HepG2 (cell line): ENCODE results near the gene ARMC8. TPM values are rescaled to one million over a fixed set of nuclear protein-coding genes. Genes with fewer than 3 reads are reported as not detected.
A peak's percentile ranks its signal among the peaks of the same experiment; 100 is the strongest.

ENCODE experiments used
- ERF ChIP-seq: IDR thresholded peaks from 2 replicates; pipeline ENCODE4 v1.6.1; 2018; ENCODE audit warnings: missing biosample characterization, missing genetic modification reagents
- GZF1 ChIP-seq: sonication (generic); formaldehyde crosslinking; IDR thresholded peaks from 2 replicates; pipeline ENCODE4 v1.5.1; 2020; ENCODE audit warnings: mild to moderate bottlenecking, missing genetic modification reagents
- HMGA1 ChIP-seq: sonication (generic); formaldehyde crosslinking; conservative IDR thresholded peaks from 2 replicates; pipeline ENCODE4 v1.4.0; 2020; ENCODE audit warnings: missing genetic modification reagents
- NAIF1 ChIP-seq: sonication (generic); formaldehyde crosslinking; IDR thresholded peaks from 2 replicates; pipeline ENCODE4 v1.5.0; 2020; ENCODE audit warnings: mild to moderate bottlenecking, missing genetic modification reagents, borderline replicate concordance
- NFKB2 ChIP-seq: sonication (generic); formaldehyde crosslinking; IDR thresholded peaks from 2 replicates; pipeline ENCODE4 v1.4.0; 2020; ENCODE audit warnings: missing genetic modification reagents, borderline replicate concordance
- NKX3-1 ChIP-seq: sonication (generic); formaldehyde crosslinking; IDR thresholded peaks from 2 replicates; pipeline ENCODE4 v1.5.0; 2020; ENCODE audit warnings: missing genetic modification reagents
- RCOR2 ChIP-seq: IDR thresholded peaks from 2 replicates; pipeline ENCODE4 v1.6.1; 2016; ENCODE audit warnings: missing biosample characterization, missing genetic modification reagents
- SALL1 ChIP-seq: sonication (generic); formaldehyde crosslinking; IDR thresholded peaks from 2 replicates; pipeline ENCODE4 v1.8.0; 2022; ENCODE audit warnings: mild to moderate bottlenecking, missing genetic modification reagents
- ZBTB7B ChIP-seq: sonication (generic); formaldehyde crosslinking; IDR thresholded peaks from 2 replicates; pipeline ENCODE4 v1.4.0; 2020; ENCODE audit warnings: missing genetic modification reagents
- ZFP36L2 ChIP-seq: sonication (generic); formaldehyde crosslinking; IDR thresholded peaks from 2 replicates; pipeline ENCODE4 v1.4.0; 2020; ENCODE audit warnings: missing genetic modification reagents
- ZNF33A ChIP-seq: sonication (generic); formaldehyde crosslinking; IDR thresholded peaks from 2 replicates; pipeline ENCODE4 v1.5.1; 2020; ENCODE audit warnings: missing genetic modification reagents, mild to moderate bottlenecking, moderate library complexity, borderline replicate concordance
- ZNF343 ChIP-seq: sonication (generic); formaldehyde crosslinking; IDR thresholded peaks from 2 replicates; pipeline ENCODE4 v1.4.0; 2020; ENCODE audit warnings: mild to moderate bottlenecking, missing genetic modification reagents
- ZNF382 ChIP-seq: sonication (generic); formaldehyde crosslinking; IDR thresholded peaks from 2 replicates; pipeline ENCODE4 v1.5.0; 2020; ENCODE audit warnings: missing genetic modification reagents, mild to moderate bottlenecking, borderline replicate concordance
- ZNF563 ChIP-seq: sonication (generic); formaldehyde crosslinking; IDR thresholded peaks from 2 replicates; pipeline ENCODE4 v1.8.0; 2022; ENCODE audit warnings: mild to moderate bottlenecking, moderate library complexity, missing genetic modification reagents
- ZNF605 ChIP-seq: sonication (generic); formaldehyde crosslinking; IDR thresholded peaks from 2 replicates; pipeline ENCODE4 v1.8.0; 2022; ENCODE audit warnings: mild to moderate bottlenecking, missing genetic modification reagents
- ZNF678 ChIP-seq: sonication (generic); formaldehyde crosslinking; IDR thresholded peaks from 2 replicates; pipeline ENCODE4 v1.4.0; 2020; ENCODE audit warnings: mild to moderate bottlenecking, missing genetic modification reagents
- ZNF766 ChIP-seq: sonication (generic); formaldehyde crosslinking; IDR thresholded peaks from 2 replicates; pipeline ENCODE4 v1.5.0; 2020; ENCODE audit warnings: missing genetic modification reagents, borderline replicate concordance
- ZNF777 ChIP-seq: sonication (generic); formaldehyde crosslinking; IDR thresholded peaks from 2 replicates; pipeline ENCODE4 v1.4.0; 2020; ENCODE audit warnings: missing genetic modification reagents
- polyA plus RNA-seq, 8 experiments: library from polyadenylated mRNA; depleted of rRNA in 3 of 8; stranded (reverse) in 7 of 8; unstranded in 1 of 8; fragments of >200 nt; fragmentation: Illumina TruSeq in 4 of 8; extraction: Trizol in 4 of 8; gene quantifications; 2 replicates each; pipeline versions ENCODE4 v1.2.1 to v1.2.3, GENCODE V29; 2011 to 2016; ENCODE audit warnings: low read depth in 4 of 8, missing spikeins in 1 of 8, mixed read lengths in 1 of 8; ENCODE audit not compliant: insufficient read depth in 1 of 8
- total RNA-seq, 5 experiments: library from RNA; depleted of rRNA; stranded (reverse); fragments of >200 nt; fragmentation: Illumina TruSeq; extraction: Trizol; gene quantifications; 2 replicates each; pipeline ENCODE4 v1.2.3, GENCODE V29; 2016; ENCODE audit warnings: low read depth in 1 of 5
- TF ChIP-seq, protein P1 (sequence below): sonication (generic); formaldehyde crosslinking; IDR thresholded peaks from 2 replicates; pipeline ENCODE4 v1.5.0; 2020; ENCODE audit warnings: missing genetic modification reagents
- TF ChIP-seq, protein P2 (sequence below): sonication (generic); formaldehyde crosslinking; IDR thresholded peaks from 2 replicates; pipeline ENCODE4 v1.4.0; 2020; ENCODE audit warnings: mild to moderate bottlenecking, missing genetic modification reagents
- TF ChIP-seq, protein P3 (sequence below): sonication (generic); formaldehyde crosslinking; IDR thresholded peaks from 2 replicates; pipeline ENCODE4 v1.8.1; 2023; ENCODE audit warnings: missing genetic modification reagents, inconsistent platforms, borderline replicate concordance
- TF ChIP-seq, protein P4 (sequence below): sonication (generic); formaldehyde crosslinking; conservative IDR thresholded peaks from 2 replicates; pipeline ENCODE4 v1.4.0; 2020; ENCODE audit warnings: missing genetic modification reagents
- TF ChIP-seq, protein P5 (sequence below): sonication (generic); formaldehyde crosslinking; IDR thresholded peaks from 2 replicates; pipeline ENCODE4 v1.4.0; 2020; ENCODE audit warnings: missing genetic modification reagents

ARMC8 gene
- total and polyA plus RNA-seq, 2 of the 13 experiments (the other 11 are each of a cell fraction or from before 2014, with no cell fraction given), result 38.9 to 55.3 TPM

DNA sequence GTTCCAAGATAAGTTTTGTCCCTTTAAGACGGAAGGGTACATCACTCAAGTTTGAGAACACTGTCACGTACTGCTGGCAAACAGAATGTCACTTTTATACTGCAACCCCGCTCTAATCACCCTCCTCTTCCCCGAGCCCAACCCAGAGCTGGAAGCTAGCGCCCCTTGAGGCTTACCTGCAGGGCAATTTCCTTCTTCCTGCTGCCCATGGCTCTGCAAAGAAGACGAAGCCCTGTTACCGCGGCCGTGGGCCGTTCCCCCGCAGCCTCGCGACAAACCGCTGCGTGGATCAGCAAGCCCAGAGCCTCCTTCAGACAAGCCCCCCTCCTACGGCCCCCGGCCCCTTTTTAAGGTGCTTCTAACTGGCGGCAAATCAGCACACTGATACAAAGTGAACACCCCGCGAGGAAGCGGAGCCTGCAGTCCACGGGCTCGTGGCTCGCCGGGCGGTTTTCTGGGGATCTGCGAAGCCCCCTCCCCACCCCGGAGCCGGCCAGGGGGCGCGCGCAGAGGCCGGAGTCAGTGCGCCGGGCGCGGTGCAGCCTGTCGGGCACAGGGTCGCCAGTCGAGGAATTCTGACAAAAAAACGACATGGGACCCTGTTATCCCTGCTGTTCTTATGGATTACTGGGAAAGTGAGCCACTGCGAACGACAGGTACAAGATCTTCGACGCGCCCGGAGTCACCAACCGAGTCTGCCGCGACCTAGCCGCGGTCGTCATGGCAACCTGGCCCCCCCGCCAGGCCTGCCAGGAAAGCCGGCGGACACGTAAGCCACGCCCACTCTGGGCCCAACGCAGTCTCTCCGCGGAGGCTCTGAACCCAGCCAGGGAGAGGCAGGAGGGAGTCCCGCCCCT, 142.3 kb downstream of the ARMC8 start, which contains the start of gene NME9 (continued):
- TF ChIP-seq ZNF777 (CRISPR knock-in tag) (peak; percentile 87), ZFP36L2 (no peak), NFKB2 (CRISPR knock-in tag) (peak; percentile 61; the same call in 1 of the 2 replicates), ZBTB7B (CRISPR knock-in tag) (0 out of 2 replicates have a peak, but pooled peaks have one; percentile 45), NAIF1 (CRISPR knock-in tag) (no peak), ZNF382 (no peak), GZF1 (CRISPR knock-in tag) (no peak), ERF (CRISPR knock-in tag) (peak; percentile 29; the same call in 1 of the 2 replicates), ZNF678 (CRISPR knock-in tag) (peak; percentile 68; the same call in 1 of the 2 replicates), RCOR2 (CRISPR knock-in tag) (no peak), ZNF563 (peak; percentile 77), NKX3-1 (CRISPR knock-in tag) (no peak), ZNF605 (CRISPR knock-in tag) (no peak), ZNF766 (CRISPR knock-in tag) (peak; percentile 71; the same call in 1 of the 2 replicates), HMGA1 (CRISPR knock-in tag) (no peak), ZNF343 (CRISPR knock-in tag) (peak; percentile 53; the same call in 1 of the 2 replicates), ZNF33A (CRISPR knock-in tag) (0 out of 2 replicates have a peak, but pooled peaks have one; percentile 33), SALL1 (CRISPR knock-in tag) (peak; percentile 58)
- TF ChIP-seq, protein P1, sequence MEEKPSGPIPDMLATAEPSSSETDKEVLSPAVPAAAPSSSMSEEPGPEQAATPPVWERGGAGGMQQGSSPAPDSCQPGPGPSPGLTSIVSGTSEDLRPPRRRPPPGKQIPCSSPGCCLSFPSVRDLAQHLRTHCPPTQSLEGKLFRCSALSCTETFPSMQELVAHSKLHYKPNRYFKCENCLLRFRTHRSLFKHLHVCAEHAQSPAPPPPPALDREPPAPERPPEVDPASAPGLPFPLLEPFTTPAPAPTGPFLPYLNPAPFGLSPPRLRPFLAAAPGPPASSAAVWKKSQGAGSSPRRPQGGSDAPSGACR (CRISPR knock-in tag), result no peak
- TF ChIP-seq, protein P2, sequence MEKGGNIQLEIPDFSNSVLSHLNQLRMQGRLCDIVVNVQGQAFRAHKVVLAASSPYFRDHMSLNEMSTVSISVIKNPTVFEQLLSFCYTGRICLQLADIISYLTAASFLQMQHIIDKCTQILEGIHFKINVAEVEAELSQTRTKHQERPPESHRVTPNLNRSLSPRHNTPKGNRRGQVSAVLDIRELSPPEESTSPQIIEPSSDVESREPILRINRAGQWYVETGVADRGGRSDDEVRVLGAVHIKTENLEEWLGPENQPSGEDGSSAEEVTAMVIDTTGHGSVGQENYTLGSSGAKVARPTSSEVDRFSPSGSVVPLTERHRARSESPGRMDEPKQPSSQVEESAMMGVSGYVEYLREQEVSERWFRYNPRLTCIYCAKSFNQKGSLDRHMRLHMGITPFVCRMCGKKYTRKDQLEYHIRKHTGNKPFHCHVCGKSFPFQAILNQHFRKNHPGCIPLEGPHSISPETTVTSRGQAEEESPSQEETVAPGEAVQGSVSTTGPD, result no peak
- TF ChIP-seq, protein P3, sequence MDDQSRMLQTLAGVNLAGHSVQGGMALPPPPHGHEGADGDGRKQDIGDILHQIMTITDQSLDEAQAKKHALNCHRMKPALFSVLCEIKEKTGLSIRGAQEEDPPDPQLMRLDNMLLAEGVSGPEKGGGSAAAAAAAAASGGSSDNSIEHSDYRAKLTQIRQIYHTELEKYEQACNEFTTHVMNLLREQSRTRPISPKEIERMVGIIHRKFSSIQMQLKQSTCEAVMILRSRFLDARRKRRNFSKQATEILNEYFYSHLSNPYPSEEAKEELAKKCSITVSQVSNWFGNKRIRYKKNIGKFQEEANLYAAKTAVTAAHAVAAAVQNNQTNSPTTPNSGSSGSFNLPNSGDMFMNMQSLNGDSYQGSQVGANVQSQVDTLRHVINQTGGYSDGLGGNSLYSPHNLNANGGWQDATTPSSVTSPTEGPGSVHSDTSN (CRISPR knock-in tag), result no peak
- TF ChIP-seq, protein P4, sequence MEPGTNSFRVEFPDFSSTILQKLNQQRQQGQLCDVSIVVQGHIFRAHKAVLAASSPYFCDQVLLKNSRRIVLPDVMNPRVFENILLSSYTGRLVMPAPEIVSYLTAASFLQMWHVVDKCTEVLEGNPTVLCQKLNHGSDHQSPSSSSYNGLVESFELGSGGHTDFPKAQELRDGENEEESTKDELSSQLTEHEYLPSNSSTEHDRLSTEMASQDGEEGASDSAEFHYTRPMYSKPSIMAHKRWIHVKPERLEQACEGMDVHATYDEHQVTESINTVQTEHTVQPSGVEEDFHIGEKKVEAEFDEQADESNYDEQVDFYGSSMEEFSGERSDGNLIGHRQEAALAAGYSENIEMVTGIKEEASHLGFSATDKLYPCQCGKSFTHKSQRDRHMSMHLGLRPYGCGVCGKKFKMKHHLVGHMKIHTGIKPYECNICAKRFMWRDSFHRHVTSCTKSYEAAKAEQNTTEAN (CRISPR knock-in tag), result no peak
- TF ChIP-seq, protein P5, sequence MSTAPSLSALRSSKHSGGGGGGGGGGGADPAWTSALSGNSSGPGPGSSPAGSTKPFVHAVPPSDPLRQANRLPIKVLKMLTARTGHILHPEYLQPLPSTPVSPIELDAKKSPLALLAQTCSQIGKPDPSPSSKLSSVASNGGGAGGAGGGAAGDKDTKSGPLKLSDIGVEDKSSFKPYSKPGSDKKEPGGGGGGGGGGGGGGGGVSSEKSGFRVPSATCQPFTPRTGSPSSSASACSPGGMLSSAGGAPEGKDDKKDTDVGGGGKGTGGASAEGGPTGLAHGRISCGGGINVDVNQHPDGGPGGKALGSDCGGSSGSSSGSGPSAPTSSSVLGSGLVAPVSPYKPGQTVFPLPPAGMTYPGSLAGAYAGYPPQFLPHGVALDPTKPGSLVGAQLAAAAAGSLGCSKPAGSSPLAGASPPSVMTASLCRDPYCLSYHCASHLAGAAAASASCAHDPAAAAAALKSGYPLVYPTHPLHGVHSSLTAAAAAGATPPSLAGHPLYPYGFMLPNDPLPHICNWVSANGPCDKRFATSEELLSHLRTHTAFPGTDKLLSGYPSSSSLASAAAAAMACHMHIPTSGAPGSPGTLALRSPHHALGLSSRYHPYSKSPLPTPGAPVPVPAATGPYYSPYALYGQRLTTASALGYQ (CRISPR knock-in tag), result 0 out of 2 replicates have a peak, but pooled peaks have one; percentile 32
